GM18907 (cell line): ENCODE data around the gene MAPT.
"Not testable (repeated sequence)": the region's sequence is repeated elsewhere in the genome, so short reads cannot be mapped to it uniquely, and the experiment has no call there.

Source experiments
- ATAC-seq: cut with Tn5 transposase; IDR thresholded peaks from one replicate; pipeline ENCODE4 v1.9.1; 2021; ENCODE audit warnings: mild to moderate bottlenecking, moderate library complexity; ENCODE audit not compliant: unreplicated experiment

Gene MAPT

DNA sequence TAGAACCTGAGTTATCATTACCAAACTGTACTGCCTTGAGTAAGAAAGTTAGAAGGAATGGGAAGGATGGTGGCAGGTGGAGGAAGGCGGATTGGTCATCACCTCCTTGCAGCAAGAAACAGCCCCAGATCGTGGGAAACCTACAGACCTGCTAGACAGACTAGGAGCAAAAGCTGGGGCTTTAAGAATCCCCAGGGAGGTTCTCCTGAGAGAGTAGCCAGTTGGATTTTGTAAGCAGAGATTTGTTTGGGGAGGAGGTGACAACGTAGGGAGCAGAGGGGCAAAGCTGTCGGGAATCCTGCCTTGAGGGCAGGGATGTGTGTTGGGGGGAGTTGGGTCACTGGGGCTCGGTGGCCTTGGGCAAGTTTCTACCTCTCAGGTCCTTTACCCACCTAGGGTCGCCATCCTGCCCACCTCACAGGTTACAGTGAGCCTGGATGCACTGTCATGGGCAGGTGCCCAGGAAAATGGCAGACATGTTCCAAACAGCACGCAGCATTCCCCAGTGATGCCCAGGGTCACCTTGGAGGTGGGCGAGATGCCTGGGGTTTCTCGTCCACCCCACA is 55.5 kb downstream of the MAPT start:
- no peak for ATAC-seq

DNA sequence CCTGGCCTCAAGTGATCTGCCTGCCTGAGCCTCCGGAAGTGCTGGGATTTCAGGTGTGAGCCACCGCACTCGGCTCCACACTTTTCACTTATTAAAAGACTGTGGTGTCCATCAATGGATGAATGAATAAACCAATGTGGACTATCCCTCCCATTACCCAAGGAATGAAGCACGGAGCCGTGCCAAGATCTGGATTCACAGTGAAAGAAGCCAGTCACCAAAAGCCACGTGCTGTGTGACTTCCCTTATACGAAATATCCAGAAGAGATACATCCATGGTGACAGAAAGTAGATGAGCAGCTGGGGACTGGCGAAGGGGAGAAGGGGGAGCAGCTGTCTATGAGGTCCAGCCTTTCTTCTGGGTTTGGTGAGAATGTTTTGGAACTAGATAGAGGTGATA is 56.5 kb downstream of the MAPT start:
- no peak for ATAC-seq

DNA sequence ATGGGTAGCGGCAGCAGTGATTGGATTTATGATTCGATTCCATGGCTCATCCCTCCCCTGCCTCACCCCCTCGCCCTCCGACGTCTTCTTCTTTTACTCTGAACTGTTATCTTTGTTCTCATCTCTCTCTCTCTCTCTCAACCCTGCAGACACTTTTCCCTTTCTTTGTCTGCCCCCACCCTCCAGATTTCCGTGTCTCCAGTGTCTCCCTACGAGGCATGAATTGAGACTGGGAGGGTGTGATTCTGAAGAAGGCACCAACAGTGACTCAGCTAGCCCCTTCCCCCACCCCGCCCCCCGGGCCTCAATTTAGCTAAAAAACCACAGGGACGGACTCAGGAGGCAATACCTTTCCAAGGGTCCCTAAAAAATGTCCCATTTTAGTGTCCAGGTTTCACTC is 57.0 kb downstream of the MAPT start:
- no peak for ATAC-seq

DNA sequence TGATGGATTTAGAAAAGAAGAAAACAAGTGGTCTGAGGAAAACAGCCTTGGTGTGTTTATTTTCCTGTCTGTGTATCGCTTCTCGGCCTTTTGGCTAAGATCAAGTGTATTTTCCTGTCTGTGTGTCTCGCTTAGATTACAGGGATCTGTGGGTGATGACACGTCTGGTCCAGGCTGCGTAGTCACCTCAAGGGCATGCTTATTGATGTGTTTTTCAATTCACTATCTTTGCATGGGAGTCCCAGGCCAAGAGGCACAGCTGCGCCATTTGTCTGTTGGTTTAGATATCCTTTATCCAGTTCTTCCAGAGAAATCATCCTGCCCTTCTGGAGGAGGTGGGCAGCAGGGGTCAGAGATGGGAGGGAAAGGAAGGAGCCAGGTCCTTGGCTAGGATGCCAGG is 57.6 kb downstream of the MAPT start:
- ATAC-seq: no peak

DNA sequence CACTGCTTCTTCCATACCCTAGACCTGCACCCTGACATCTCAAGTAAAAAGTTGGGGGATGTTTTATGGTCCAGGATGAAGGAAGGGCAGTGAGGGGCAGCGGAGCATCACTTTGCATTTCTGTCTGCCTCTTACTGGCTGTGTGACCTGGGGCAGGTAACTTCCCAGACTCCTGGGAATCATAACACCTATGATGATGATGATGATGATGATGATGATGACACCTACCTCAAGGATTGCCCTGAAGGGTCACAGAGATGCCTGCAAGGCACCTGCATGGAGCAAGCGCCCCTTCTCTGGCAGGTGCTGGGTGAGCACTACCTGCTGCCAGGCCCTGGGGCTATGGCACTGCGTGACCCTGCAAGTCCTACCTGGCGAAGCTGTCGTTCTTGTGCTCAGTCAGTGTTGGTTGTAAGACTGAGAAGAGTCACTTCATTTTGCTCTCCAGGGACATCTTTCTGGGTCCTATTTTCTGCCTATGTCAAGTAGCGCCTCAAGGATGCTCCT is 58.5 kb downstream of the MAPT start:
- ATAC-seq: no peak

DNA sequence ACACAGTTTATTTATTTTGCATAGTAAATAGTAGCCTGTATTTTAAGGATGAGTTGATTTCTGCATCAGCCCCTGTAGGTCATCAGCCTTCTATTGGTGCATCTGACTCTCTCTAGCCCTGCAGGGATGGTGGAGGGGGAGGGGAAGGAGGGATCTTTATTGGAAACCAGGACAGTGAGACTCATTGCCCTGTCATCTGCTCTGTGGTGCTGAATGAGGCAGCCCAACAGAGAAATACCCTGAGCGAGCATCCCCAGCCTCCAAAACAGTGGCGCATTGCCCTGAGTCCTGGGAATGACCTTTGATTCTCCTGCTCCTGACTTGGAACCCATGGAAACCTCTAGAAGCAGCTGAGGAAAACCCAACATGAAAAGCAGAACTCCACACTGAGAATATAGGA is 59.2 kb downstream of the MAPT start:
- ATAC-seq: no peak

DNA sequence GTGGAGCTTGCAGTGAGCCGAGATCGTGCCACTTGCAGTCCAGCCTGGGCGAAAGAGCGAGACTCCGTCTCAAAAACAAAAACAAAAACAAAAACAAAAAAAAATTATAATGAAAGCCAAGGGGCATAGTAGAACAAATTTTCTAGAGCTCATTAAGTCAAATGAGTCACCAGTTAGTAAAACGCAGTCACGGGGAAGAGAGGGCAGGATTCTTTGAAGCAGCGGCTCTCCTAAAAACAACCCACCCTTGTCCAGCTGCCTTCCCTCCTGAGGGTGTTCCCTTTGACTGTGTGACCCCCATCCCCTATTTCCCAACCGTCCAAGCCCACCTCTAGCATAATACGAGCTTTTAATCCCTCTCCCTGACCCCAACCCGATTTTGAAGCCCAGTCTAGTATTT is 60.6 kb downstream of the MAPT start:
- ATAC-seq: no peak

DNA sequence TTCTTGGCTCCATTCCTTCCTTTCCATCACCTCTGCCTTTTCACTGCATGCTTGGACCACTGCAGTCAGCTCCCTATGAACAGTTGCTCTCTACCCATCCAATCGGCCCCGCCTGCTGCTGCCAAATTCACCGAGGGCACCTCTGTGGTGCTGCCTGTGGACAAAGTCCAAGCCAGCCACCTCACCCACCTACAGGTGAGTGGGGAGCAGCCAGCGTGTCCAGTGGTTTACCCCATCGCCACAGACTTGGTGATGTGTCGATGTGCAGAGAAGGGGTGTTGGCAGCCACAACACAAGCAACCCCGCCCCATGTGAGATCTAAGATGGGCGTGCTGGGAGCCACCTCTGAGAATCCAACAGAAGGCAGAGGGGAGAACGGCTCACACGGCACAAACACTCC is 61.0 kb downstream of the MAPT start:
- no peak for ATAC-seq

DNA sequence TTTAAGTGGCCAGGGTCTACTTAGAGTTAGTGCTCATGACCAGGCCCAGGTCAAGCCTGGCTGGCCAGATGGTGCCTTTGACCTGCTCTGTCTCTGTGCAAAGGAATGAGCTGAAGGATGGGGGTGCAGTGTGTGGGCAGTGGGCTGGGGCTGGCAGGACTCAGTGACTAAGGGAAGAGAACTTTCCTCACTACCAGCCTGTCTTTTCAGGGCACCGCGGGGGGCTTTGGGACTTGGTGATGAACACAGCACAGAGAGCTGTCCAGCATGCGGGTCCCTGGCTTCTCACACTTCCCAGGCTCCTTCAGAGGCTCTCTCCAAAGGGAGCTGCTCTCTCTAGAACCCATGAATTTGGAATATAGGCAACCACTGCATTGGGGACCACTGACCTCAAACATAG is 61.7 kb downstream of the MAPT start:
- ATAC-seq: no peak

DNA sequence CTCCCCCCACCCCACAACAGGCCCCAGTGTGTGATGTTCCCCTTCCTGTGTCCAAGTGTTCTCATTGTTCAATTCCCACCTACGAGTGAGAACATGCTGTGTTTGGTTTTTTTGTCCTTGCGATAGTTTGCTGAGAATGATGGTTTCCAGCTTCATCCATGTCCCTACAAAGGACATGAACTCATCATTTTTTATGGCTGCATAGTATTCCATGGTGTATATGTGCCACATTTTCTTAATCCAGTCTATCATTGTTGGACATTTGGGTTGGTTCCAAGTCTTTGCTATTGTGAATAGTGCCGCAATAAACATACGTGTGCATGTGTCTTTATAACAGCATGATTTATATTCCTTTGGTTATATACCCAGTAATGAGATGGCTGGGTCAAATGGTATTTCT is 62.4 kb downstream of the MAPT start:
- not testable (repeated sequence) for ATAC-seq

DNA sequence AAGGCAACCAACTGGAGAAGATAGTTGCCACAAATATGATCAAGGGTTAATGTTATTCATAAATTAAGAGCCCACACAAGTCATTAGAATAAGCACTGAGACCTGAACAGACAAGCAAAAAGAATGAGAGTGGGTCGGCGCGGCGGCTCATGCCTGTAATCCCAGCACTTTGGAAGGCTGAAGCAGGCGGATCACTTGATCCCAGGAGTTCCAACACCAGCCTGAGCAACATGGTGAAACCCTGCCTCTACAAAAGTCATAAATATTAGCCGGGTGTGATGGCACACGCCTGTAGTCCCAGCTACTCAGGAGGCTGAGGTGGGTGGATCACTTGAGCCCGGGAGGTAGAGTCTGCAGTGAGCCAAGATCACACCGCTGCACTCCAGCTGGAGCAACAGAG is 64.0 kb downstream of the MAPT start:
- no peak for ATAC-seq

DNA sequence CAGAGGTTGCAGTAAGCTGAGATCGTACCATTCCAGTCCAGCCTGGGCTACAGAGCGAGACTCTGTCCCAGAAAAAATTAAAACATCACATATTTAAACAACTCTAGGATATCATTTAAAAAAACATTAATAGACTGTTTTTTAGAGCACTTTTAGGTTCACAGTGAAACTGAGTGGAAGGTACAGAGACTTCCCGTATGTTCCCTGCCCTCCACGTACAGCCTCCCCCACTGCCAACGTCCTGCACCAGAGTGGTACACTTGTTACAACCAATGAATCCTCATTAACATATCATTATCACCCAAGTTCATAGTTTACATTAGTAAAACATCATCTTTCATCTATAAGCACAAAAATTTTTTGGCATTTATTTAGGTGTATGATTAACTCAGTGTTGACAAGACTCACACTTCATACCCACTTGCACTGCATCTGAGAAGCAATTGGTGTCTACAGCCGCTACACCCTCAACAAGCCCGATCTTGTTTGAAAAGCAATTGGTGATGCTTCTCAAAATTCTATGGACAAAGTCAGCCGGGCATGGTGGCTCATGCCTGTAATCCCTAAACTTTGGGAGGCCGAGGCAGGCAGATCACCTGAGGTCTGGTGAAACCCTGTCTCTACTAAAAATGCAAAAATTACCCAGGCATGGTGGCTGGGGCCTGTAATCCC is 64.8 kb downstream of the MAPT start:
- no peak for ATAC-seq

DNA sequence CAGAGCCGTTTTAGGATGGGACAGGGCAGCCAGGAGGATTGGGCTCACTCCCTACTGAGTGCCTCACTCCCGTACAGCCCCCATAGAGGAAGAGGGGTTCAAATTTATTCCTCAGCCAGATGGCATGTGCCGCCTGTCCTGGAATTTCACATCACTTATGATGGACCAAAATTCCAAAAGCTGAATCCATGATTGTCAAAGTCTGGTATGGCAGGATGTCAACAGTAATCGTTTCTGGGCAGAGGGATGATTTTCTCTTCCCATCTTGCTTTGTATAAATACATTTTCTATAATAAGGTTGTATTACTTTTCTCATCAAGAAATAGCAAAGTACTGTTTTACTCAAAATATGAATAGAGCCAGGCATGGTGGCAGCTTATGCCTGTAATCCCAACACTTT is 66.0 kb downstream of the MAPT start:
- no peak for ATAC-seq

DNA sequence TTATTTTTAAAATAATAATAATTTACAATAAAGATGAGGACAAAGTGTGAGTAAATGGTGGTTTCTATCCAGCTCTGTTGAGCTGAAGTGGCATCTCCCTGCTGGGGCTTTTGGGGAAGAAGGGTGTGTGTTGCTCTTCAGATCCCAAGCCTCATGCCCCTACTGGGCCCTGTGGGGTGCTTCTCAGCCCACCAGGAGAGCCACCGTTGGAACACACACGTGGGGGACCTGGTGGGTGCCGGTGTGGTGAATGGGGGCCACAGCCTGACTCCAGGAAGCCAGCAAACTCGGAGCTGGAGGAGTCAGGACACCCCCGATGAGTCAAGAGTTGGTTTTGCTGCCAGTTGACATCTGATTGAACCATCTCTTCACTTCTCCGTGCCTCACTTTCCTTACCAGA is 66.9 kb downstream of the MAPT start:
- ATAC-seq: no peak

DNA sequence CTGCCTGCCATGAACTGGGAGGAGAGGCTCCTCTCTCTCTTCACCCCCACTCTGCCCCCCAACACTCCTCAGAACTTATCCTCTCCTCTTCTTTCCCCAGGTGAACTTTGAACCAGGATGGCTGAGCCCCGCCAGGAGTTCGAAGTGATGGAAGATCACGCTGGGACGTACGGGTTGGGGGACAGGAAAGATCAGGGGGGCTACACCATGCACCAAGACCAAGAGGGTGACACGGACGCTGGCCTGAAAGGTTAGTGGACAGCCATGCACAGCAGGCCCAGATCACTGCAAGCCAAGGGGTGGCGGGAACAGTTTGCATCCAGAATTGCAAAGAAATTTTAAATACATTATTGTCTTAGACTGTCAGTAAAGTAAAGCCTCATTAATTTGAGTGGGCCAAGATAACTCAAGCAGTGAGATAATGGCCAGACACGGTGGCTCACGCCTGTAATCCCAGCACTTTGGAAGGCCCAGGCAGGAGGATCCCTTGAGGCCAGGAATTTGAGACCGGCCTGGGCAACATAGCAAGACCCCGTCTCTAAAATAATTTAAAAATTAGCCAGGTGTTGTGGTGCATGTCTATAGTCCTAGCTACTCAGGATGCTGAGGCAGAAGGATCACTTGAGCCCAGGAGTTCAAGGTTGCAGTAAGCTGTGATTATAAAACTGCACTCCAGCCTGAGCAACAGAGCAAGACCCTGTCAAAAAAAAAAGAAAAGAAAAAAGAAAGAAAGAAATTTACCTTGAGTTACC is 68.0 kb downstream of the MAPT start:
- no peak for ATAC-seq

DNA sequence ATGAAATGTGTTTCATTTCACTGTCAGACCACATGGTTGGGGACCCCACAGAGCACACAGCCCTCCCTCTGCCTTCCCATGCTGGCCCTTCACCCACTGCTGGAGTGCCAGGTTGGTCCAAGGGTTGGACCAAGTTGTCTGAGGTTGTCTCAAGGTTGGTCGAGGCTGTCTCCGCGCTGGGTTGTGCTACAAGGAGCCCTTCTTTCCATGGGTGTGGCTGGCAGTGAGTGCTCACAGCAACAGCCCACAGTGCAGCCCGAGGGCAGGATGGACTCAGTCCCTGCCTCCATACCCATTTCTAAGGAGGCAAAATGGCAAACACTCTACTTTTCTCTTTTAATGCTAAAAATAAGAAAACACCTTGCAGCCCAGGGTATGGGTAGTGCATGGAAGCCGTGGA is 68.9 kb downstream of the MAPT start:
- no peak for ATAC-seq

DNA sequence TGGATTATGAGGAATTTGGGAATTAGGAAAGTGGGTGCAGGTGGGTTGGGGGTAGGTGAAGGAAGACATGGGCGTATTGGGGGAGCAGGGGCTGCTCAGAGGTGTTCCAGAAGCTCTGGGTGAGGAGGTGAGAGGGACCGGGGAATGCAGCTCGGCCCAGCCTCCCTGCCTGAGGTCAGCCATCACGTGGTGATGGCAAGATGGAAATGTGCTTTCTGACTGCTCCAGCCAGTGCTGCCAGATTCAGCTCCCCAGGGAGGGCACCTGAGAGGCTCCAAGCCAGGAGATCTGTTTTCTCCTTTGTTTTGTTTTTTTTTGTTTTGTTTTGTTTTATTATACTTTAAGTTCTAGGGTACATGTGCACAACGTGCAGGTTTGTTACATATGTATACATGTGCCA is 69.5 kb downstream of the MAPT start:
- no peak for ATAC-seq

DNA sequence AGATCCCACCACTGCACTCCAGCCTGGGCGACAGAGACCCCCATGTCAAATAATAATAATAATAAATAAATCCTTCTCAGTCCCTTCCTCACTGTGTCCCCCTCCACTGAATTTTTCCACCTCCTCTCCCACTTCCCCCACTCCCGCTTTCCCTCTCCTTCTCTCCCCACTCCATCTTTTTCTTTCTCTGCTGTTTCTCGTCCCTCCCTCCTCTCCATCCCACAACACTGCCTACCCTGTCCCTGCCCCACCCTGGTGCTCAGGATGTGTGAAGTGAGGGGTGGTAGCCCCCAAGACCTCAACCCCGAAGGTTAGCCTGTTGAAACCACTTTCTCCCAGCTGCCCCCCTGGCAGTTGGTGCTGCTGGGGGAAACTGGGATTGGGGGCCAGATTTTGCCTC is 70.3 kb downstream of the MAPT start:
- ATAC-seq: no peak

DNA sequence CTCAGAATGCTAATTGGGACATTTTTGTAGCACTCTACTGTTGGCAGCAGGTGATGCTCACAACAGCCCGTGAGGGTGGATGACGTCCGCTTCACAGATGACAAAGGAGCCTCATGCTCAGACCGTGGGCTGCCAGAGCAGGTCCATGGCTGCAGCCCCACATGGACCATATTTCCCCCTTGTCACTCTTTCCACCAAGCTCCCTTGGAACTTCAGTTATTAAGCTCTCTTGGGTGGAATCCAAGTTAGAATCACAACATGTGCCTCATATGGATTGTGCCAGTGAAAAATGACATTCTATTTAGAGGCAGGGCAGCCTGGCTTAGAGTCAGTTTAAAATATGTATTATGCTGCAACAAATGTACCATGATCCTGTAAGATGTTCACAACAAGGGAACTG is 71.5 kb downstream of the MAPT start:
- ATAC-seq: no peak

DNA sequence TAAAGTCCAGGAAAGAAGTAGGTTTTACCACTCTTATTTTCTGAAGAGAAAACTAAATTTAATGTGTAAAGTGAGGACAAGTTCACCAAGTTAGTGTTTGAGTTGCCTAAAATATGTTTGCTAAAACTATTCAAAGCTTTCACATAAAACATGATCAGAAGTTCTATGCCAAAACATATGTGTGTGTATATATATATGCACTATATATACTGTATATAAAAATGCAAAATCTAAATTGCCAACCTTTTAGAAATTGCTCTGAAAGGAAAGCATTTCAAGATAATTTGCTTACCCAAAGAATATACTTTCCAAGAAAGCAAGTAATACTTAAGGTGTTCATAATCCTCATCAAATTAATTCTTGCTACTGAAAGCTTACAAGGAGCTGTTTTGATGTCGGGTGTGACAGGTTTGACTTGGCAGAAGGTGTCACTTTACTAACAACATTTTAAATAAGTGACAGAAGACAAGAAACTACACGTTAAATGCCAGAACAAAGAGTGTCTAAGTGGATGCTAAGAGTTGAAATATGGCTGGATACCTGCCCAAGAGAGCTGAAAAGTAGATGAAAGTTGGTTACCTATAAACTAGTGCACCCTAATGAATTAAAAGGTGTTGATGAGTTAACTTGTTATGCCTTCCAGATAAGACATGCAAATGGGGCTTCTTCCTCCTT is 72.4 kb downstream of the MAPT start:
- no peak for ATAC-seq

DNA sequence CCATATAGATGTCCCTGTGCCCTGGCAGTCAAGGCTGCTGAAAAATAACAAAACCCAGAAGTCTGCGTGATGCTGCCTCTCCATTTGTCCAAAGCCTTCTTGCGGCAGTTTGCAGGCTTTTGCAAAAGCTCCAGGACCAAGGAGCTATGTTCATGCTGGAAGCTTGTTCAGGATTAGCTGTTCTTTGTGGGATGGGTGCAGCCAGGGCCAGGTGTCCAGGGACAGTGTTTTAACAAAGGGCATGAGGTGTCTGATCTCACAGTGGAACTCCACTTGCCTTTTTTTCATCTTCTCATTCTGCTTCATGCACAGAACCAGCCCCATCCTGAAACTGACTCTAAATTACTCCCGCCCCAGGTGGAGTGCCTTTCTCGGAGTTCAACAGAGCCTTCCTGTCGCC is 73.0 kb downstream of the MAPT start:
- no peak for ATAC-seq

DNA sequence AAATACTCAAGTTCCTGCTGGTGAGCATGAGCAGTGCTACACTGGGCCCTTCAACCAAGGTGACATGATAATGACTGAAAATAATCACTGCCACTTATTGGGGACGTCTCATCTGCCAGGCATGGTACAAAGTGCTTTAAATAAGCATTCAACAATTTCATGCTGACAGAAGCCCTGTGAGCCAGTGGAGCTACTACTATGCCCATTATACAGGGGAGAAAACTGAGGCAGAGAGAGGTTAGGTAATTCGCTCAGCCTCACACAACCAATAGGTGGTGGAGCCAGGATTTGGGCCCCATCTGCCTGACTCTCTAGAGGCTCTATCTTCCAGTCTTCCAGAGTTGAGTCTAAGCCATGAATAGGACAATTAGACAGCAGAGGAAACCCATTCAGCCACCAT is 74.4 kb downstream of the MAPT start:
- no peak for ATAC-seq
